Amniotic stem cell (primary cell): Measurements from ENCODE around the gene AKNA.

Source experiments
- DNase-seq: peaks from one replicate; lab custom pipeline; 2025; lab: John Stamatoyannopoulos, UW

AKNA gene

DNA sequence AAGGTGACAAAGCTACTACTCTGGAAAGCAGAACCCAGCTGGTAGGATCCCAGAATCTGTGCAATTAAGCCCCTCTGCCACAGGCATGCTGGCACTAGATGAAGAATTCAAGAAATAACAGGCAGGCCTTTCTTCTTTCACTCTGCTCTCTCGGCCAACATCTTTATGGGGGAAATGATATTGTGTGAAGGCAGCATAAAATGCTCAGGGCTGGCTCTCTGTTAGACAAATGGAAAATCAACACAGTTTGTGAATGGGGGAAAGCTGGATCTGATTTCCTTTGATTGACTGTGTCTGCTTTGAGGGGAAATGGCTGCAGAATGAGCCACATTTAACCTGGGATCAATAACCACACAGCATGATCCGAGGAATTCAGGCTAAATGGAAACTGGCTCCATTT is 29.1 kb upstream of the AKNA start:
- no peak for DNase-seq

DNA sequence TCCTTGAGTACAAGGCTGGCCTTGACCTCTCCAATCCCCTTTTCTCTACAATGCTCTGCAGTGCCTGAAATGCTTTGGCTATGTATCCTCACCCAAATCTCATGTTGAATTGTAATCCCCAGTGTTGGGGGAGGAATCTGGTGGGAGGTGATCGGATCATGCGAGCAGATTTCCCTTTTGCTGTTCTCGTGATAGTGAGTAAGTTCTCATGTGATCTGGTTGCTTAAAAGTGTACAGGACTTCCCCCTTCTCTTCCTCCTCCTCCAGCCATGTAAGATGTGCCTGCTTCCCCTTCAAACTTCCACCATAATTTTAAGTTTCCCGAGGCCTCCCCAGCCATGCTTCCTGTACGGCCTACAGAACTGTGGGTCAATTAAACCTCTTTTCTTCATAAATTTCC is 28.5 kb upstream of the AKNA start:
- no peak for DNase-seq

DNA sequence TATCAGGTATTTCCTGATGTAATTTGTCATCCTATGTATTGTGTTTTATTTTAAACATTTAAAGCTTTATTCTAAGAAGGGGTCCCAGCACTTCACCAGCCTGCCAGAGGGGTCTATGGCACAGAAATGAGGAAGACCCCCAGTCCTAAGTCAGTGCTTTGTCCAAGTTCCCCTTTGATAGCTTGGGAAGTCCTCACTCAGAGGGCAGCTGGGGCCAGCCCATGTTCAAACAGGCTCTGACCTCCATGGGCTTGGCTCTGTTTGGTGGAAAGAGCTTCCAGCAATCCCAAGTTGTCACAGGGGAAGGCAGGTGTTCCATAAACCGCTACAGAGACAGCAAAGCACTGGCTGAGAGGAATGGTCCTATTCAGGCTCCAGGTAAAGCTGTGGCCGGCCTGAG is 26.6 kb upstream of the AKNA start:
- no peak for DNase-seq

DNA sequence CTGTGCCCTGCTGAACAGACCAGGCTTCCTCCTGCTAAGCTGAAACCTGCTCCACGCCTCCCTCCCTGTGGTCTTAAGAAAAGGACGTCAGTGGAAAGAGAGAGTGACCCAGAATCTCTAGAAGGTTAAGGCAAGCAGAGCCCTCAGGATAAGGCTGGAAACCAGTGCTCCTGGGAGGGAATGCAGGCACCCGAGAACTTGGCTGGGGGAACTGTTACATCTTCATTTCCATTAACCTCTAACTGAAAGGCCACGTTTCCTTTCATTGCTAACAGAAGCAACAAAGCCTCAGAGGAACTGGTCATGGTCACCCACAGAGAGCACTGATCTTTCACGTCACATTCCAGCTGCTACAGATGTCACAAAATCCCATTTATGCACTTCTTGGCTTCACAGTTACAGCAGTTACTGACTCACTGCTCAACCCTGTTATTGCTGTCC is 26.1 kb upstream of the AKNA start:
- no peak for DNase-seq

DNA sequence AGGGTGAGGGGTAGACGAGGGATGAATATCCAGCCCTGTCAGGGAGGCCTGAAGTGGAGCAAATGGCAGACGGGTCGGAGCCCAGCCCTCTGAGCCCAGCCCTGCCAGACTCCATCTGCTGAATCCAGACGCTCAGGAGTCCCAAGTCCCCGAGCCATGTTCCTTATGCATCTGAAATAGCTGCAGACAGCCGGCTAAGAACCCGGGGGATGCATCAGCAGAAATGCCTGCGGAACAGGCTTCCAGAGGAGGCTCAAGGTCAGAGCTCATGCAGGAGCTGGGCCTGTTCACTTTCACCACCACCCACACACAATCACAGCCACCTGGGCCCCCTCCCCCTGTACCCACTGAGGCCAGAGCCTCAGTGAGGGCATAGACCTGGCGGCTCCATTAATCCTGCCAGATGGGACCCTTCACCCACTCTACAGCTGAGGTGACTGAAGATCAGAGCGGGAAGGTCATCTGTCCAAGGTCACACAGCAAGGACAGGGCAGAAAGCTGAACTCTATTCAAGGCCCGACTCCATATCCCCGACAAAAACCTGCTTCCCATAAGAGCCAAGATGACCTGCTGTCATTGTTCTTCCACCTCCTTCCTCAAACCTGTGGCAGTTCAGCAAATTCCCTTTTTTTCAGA is 24.4 kb upstream of the AKNA start:
- no peak for DNase-seq

DNA sequence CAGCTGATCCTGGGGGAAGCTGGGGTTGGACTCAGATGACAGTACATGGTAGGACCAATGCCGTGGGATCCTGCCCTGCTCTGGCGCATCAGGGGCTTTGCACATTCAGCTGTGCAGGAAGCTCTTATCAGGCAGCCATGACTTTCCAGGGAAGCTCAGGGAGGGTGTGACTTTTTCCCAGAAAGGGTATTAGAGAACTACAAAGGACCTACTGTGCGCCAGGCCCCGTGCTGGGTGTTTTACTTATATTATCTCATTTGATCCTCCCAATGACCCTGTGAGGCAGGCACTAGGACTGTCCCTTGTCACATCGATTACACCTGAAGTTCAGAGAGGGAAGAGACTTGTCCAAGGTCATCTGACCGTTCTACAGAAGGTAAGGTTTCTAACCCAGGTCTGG is 23.7 kb upstream of the AKNA start:
- DNase-seq: no peak

DNA sequence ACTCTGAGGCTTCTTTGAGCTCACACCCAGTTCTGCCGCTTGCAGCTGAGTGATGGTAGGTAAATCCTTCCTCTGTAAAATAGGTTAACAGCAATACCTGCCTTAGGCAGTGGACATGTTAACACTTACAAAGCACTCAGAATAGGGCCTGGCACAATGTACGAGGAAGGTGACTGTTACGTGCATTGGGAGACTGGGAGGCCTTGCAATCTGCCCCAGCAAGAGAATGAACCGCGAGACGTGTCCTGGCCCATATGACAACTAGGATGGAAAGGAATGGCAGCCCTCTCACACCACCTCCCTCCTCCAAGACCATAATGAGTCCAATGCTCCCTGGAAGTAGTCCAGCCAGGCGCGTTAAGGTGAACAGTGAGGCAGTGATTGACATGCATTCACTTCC is 23.1 kb upstream of the AKNA start:
- no peak for DNase-seq

DNA sequence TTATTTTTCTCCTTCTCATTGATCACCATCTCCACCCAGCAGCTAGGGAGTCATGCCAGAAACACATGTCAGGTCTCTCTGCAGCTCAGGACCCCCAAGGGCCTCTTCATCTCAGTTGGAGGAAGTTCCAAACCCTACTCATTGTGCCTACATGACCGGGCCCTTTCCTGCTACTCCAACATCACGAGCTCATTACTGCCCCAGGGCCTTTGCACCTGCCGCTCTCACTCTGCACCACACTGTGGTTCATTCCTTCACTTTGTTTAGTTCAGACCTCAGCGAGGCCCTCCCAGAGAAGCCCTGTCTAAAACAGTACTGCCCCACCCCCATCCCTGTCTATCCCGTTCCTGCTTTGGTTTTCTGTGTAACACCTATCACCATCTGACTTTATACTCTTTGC is 22.1 kb upstream of the AKNA start:
- DNase-seq: no peak

DNA sequence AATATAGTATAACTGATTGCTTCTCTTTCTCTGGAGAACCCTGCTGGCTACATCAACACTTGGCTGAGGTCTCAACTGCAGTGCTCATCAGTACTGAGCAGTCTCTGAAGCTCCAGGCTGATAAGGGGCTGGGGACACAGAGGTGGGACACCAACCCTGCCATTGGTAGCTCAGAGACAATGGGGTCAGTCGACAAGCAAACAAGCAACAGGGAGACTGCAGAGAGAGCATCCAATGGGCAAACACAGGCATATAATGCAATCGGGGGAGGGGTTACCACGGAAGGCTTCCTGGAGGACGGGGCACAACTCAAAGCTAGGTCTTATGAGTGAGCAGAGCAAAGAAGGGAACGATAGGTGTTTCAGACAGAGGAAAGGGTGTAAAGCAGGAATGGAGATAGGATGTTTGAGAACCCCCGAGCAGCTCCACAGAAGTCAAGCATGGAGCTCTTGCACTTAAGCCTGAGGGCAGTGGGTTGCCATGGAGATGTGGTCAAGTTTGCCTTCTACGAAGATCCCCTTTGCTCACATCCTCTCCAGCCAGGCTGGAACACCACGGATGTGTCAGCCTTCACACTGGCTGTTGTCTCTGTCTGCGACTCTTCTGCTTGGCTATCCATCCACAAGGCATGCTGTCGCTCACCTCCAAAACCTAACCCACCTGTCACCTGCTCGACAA is 21.5 kb upstream of the AKNA start:
- DNase-seq: peak; percentile 18

DNA sequence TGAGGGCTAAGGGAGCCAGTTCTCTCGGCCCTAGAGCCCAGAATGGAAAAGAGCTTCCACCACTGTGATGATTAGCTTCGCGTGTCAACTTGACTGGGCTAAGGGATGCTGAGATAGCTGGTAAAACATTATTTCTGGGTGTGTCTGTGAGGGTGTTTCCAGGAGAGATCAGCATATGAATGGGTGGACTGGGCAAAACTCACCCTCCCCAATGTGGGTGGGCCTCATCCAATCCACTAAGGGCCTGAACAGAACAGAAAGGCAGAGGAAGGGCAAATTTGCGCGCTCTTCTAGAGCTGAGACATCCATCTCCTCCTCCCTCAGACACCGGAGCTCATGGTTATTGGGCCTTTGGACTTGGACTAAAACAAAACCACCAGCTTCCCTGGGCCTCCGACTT is 20.9 kb upstream of the AKNA start:
- DNase-seq: no peak

DNA sequence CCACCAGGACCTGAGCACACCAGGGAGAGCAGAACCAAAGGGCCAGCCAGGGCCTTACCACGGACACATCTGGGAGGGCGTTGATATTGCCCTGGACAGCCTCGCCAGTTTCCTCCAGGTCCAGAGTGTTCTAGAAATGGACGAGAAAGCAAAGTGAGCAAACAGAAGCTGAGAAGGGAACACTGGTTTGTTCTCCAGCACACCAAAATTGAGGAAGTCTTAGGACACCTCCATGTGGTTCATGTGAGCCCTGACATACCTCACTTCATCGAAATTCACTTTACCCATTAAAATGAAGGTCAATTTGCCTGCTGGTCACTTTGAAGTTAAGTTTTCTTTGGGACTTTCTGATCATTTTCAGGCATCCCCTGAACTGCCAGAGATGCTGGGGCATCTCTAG is 20.1 kb upstream of the AKNA start:
- no peak for DNase-seq

DNA sequence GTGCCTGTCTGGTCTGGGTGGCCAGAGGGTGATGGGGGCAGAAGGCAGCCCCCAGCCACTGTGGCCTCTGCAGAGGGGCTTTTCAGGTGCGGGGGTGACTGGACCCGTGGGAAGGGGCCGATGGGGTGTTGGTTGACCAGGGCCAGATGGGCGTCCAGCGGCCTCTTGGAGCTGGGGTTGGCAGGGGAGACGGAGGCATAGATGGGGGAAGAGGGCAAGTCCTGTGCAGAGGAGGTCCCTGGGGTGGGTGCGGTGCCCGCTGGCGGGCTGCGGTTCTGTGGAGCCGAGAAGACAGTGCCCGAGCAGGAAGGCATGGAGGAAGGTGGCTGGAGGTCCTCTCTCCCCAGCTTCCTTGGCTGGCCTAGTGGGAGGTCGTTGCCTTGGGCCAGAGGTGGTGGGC is 18.7 kb upstream of the AKNA start:
- DNase-seq: no peak

DNA sequence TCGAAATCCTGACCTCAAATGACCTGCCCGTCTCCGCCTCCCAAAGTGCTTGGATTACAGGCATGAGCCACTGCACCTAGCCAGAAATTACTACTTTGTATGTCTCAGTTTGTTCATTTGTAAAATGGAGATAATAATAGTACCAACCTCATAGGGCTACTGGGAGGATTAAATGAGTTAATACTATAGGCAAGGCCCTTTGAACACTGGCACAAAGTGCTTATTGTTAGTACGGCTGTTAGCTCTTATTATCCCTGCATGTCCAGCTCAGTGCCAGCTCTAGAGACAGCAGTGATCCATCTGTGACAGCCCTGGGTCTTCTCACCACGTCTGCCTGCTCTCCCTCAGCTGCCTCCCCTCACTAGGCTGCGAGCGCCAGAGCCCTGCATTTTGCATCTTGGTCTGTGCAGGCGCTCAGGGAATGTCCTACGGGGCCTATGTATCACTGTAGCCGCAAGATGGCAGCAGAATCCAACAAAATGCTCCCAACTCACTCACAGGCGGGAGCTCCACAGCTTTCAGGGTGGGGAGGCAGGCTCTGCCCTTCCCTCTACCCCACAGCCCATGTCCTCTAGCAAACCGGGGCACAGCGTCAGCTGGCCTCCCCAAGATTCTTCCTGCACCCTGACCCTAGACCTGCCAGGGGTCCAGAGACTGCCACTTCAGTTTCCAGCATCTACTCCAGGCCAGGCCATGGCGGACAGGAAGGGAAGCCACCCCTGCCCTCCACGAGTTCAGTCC is 17.7 kb upstream of the AKNA start:
- peak; percentile 45 for DNase-seq

DNA sequence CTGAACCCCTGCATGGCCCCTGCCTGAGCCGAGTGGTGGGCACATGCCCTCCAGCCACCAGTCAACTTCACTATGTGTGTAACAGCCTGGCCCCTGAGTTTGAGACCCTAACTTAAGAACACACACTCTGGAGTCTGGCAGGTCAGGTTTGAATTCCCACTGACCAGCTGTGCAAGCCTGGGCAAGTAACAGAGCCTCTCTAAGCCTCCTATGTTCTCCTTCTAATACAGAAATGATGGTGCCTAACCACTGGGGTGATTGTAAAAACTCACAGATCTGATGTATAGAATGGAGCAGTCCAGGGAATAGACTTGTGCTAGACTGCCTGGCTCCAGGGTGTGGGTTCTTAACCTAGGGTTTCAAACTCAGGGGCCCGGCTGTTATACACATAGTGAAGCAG is 16.7 kb upstream of the AKNA start:
- DNase-seq: no peak

DNA sequence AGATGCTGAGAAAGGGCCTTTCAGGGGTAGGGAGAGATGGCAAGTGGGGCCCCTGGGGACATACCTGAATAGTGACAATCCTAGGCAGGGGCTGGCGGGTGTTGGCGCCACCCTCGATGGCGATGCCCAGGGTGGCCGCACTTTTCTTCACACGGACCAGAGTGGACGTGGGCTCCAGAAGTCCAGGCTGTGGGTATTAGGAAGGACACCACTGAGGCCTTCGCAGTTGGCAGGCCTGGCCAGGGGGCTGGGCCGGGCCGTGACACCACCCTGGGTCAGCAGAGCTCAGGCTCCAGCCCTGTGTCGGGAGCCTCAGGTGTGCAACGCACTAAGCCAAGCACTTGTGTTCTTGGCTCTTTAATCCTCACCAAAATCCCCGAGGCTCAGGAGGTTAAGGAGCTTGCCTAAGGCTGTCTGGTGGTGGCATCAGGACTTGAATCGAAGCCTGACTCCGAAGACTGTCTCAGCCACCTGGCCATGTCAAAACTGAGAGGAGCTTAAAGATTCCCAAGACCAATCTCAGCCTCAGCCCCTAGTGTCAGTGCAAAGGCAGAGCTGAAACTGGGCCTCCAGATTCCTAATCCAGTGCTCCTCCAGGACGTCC is 15.5 kb upstream of the AKNA start:
- DNase-seq: no peak

DNA sequence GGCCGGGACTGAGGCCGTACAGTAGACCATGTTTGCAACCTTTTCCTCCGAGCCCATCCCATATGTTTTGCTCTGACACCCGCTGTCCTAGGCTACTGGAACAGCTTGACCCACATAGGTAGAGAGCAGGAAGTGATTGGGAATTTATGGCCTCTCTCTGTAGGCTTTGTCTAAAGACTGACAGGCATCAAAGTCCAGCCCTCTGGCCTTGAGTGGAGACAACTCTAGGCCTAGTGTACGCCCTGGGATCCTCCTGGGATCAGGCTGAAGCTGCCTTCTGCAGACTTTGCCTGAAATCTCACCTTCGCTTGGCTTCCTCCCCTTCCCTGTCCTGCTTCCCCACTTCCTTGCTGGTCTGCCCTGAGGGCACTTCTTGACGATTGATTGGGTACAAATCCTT is 13.6 kb upstream of the AKNA start:
- DNase-seq: no peak

DNA sequence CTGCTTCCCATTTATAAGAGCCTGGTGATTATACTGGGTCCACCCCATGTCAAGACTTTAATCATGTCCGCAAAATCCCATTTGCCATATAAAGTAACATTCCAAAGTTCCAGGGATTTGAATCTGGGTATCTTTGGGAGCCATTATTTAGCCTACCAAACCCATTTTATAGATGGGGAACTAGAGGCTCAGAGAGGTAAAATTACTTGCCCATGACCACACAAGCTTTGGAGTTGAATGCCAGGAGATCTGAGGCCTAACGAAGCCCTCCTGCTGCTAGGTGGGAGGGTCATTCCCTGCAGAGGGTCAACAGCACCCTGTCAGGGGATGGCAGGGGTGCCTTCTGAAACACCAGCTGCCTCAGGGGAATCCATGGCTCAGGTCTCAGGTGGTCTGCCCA is 13.0 kb upstream of the AKNA start:
- no peak for DNase-seq

DNA sequence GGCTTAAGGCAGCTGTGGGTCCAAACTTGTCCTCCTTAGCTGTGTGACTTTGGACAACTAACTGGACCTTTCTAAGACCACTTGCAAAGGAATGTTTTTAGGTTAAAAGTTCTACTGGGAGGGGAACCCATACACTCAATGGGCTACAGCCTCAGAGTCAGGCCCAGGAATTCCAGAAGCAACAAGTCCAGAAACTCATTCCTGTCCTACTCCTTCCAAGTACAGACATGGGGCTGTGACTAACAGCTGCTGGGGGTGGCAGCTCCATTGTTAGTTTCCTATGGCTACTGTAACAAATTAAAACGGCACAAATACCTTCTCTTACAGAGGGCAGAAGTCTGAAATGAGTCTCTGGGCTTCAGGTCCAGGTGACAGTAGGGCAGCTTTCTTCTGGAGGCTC is 12.4 kb upstream of the AKNA start:
- DNase-seq: no peak

DNA sequence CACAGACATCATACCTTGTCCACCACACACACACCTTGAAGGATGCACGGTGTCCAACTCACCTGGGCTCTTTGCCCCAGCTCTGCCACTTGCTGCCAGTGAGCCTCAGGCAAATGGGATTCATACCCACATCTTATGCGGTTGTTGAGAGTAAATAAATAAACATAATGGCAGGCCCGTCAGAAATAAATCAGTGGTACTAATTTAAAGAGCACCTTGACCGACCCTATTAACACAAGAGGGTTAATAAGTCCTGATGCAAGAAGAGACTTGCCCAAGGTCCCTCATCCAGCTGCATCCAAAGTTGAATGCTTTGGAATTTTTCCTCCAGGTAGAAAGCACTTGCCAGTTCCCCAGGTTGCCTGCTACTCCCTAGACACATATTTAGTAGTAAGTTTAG is 11.6 kb upstream of the AKNA start:
- DNase-seq: no peak

DNA sequence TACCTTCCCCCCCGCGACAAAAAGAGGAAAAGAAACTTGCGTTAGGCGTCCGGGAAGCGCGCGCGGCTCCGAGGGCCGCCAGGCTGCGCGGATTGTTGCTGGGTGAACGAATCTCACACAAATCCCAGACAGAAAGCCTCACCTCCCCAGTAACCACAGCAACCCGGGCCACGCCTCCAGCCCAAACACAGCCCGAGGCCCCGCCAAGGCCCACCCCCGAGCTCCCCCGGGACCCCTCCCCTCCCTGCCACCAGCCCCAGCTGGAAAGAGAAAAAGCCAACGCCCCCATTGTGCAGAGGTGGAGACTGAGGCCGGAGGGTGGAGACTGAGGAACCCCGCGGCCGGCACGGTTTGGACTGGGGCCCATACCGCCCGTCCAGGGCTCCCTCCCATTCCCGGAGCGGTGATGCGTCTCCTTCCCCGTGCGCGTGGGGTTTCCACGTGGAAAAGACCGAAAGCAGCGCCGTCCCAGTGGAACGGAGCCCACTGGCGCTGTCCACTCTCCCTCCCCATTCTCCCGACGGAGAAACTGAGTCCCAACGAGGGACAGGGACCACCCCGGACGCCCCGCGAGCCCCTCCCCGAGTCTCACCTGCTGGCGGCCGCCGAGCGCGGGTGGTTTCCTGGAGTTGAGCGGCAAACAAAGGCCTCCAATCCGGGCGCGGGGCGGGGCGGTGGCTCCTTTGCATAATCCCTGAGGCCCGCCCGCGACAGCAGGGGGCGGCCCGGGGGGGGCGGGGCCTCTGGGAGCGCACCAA is 10.2 kb upstream of the AKNA start:
- DNase-seq: peak; percentile 84

DNA sequence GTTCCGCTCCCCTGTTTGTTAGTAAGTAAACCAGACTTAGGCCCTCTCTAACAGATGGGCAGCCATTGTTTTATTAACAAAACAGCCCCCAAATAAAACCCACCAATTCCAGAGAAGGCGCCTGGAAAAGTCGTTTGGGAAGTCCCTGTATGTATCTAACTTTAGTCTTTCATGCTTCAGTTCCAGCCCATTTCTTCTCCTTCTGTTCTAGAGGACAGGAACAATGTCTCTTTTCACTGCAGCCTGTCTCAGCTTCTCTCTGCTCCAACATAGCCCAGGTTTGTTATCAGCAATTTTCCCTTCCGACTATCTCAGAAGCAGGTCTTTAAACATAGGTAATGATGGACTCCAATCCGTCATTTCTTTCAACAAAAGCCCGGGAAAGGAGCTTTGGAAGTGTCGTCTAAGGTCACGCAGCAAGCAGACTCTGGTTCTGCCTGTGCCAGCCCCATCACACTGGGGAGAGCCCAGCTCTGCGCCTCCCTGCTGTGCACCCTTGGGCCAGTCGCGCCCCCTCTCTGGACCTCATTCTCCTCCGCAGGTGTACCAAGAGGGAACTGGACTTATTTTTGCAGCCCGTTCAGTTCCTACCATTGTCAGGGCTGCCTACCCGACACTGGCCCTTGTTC is 9.6 kb upstream of the AKNA start:
- no peak for DNase-seq
